Right lobe of liver (tissue), 6 donors: ENCODE results near the gene BLID. TPM values are rescaled to one million over a fixed set of nuclear protein-coding genes. Genes with fewer than 3 reads are reported as not detected.

Experiments used
- ATAC-seq, 4 donors: fragments of 200-7000 bp; cut with Tn5 transposase; one replicate each; pipeline ENCODE4 v1.9.1; 2020; ENCODE audit warnings: mild to moderate bottlenecking in 4 of 4, moderate library complexity in 4 of 4
- DNase-seq, 3 donors: peaks; one replicate each; pipeline ENCODE4 v3.0.0-alpha.2; 2020
- H3K27ac ChIP-seq, 3 donors: fragments of 200-600 bp; one replicate each; pipeline ENCODE4 v1.8.0; 2022
- H3K27me3 ChIP-seq, 2 donors: fragments of 200-600 bp; one replicate each; pipeline ENCODE4 v1.8.0; 2022
- H3K36me3 ChIP-seq, 4 donors: fragments of 200-600 bp; sonication (generic) in 1 of 4; one replicate each; pipeline versions ENCODE4 v1.5.1 to v1.8.0; 2017 to 2022; ENCODE audit warnings: control low read depth in 1 of 4
- H3K4me1 ChIP-seq, 4 donors: fragments of 200-600 bp; sonication (generic) in 1 of 4; one replicate each; pipeline versions ENCODE4 v1.5.1 to v1.8.0; 2017 to 2022; ENCODE audit warnings: control low read depth in 1 of 4
- H3K4me3 ChIP-seq, 3 donors: fragments of 200-600 bp; one replicate each; pipeline ENCODE4 v1.8.0; 2022
- H3K9me3 ChIP-seq, 4 donors: fragments of 200-600 bp; sonication (generic) in 1 of 4; one replicate each; pipeline versions ENCODE4 v1.5.1 to v1.8.0; 2017 to 2022; ENCODE audit warnings: control low read depth in 1 of 4
- CTCF ChIP-seq, 4 donors: fragments of 200-600 bp in 3 of 4; fragments of 450-650 bp in 1 of 4; IDR thresholded peaks; one replicate each; pipeline versions ENCODE4 v1.5.1 to v1.8.0; 2016 to 2022; ENCODE audit warnings: antibody characterized with exemption in 4 of 4, mild to moderate bottlenecking in 2 of 4
- POLR2A ChIP-seq: fragments of 450-650 bp; IDR thresholded peaks from one replicate; pipeline ENCODE4 v1.6.1; 2017; ENCODE audit warnings: antibody characterized with exemption, mild to moderate bottlenecking
- WGBS: methylation state at CpG from one replicate; pipeline ENCODE4 v1.1.6; 2018; ENCODE audit warnings: low coverage, low lambda C conversion rate; ENCODE audit not compliant: insufficient coverage; ENCODE audit errors: missing lambda C conversion rate; 5-methylcytosine and 5-hydroxymethylcytosine counted together
- intact Hi-C, 2 donors: fragments of 100-400 bp; cut with DNase I; formaldehyde crosslinking; loops; one replicate each; pipeline versions ENCODE4 v1.11.2 to v1.14.1; 2022
- total RNA-seq, 6 experiments: library from RNA; depleted of rRNA in 2 of 6; stranded (reverse); fragments of >200 nt in 2 of 6; fragmentation: NEBNext Ultra II Directional in 3 of 6; extraction: Animal tissue kit (Norgen Biotek cat#: 25700) in 3 of 6; gene quantifications; one replicate each; pipeline versions ENCODE4 v1.1.0 to v1.2.4, GENCODE V29; 2016 to 2023
- donor health status: DM: no; HTN: yes; CAD: no.
- donor health status: DM: no; HTN: no; CAD: no.
- donor health status: DM: no; HTN: no; CAD: no.
- donor health status: DM: no; HTN: yes; CAD: no.
- donor health status: DM: no; HTN: yes; CAD: no.

BLID gene
- total RNA-seq, 6 experiments from 2014 or later, result 0.24 to 0.93 (median 0.42) TPM; not detected in 3

GRCh38 chr11:122107566-122107965, 8.4 kb downstream of the BLID start:
- Histone ChIP-seq H3K36me3 (no peaks in the 10 kb centered on the region), H3K4me3 (no peak overlapping the region), H3K27me3 (no peaks in the 10 kb centered on the region), H3K4me1 (no peaks in the 10 kb centered on the region), H3K27ac (no peak overlapping the region), H3K9me3 (no peaks in the 10 kb centered on the region)
- intact Hi-C loops, result no loop called here
- TF ChIP-seq POLR2A, result no peak
- TF ChIP-seq CTCF (IDR thresholded peaks at IDR 0.05), result no peak
- ATAC-seq (no peak), DNase-seq (no peak)
- WGBS, result 61% methylated on average over 3 of the region's 3 CpGs

GRCh38 chr11:122107045-122107444, 9.0 kb downstream of the BLID start:
- WGBS, result 59% methylated on average over 3 of the region's 3 CpGs
- TF ChIP-seq CTCF (IDR thresholded peaks at IDR 0.05), result no peak
- TF ChIP-seq POLR2A, result no peak
- intact Hi-C loops, result no loop called here
- no peak overlapping the region for H3K4me3 ChIP-seq
- H3K36me3 ChIP-seq, result no peaks in the 10 kb centered on the region
- no peak overlapping the region for H3K27ac ChIP-seq
- ATAC-seq (no peak), DNase-seq (no peak)
- H3K27me3 ChIP-seq, result no peaks in the 10 kb centered on the region
- H3K9me3 ChIP-seq, result no peaks in the 10 kb centered on the region
- no peaks in the 10 kb centered on the region for H3K4me1 ChIP-seq

- DNase-seq (no peak), ATAC-seq (no peak)
- 83% methylated on average over 4 of the region's 8 CpGs for WGBS
- H3K36me3 ChIP-seq, result no peaks in the 10 kb centered on the region
- TF ChIP-seq CTCF (IDR thresholded peaks at IDR 0.05), result no peak
- H3K27ac ChIP-seq, result no peak overlapping the region
- no peaks in the 10 kb centered on the region for H3K27me3 ChIP-seq
- no peaks in the 10 kb centered on the region for H3K4me1 ChIP-seq
- no peaks in the 10 kb centered on the region for H3K9me3 ChIP-seq
- intact Hi-C loops, result no loop called here
- no peak overlapping the region for H3K4me3 ChIP-seq
Measured at GRCh38 chr11:122105044-122105758, 10.8 kb downstream of the BLID start.

- no peaks in the 10 kb centered on the region for H3K4me1 ChIP-seq
- ATAC-seq, result no peak
- no peaks in the 10 kb centered on the region for H3K27me3 ChIP-seq
- no peak overlapping the region for H3K4me3 ChIP-seq
- H3K9me3 ChIP-seq, result no peaks in the 10 kb centered on the region
- H3K36me3 ChIP-seq, result no peaks in the 10 kb centered on the region
- no peak overlapping the region for H3K27ac ChIP-seq
- WGBS, result 53% methylated on average over 1 of the region's 1 CpG
- TF ChIP-seq CTCF (IDR thresholded peaks at IDR 0.05), result no peak
- TF ChIP-seq POLR2A, result no peak
- intact Hi-C loops, result no loop called here
- no peak for DNase-seq
Measured at GRCh38 chr11:122104341-122104740, 11.7 kb downstream of the BLID start.
